ENCODE measurements around the gene TCF7L1.

TCF7L1 gene

GRCh38 chr2:85251070-85251616 is 118.0 kb downstream of the TCF7L1 start:
- no peak for DNase-seq (ENCODE audit: low read depth in 2 of 2)

GRCh38 chr2:85253890-85254289 is 120.7 kb downstream of the TCF7L1 start:
- DNase-seq (ENCODE audit: low read depth in 2 of 2): no peak

DNA sequence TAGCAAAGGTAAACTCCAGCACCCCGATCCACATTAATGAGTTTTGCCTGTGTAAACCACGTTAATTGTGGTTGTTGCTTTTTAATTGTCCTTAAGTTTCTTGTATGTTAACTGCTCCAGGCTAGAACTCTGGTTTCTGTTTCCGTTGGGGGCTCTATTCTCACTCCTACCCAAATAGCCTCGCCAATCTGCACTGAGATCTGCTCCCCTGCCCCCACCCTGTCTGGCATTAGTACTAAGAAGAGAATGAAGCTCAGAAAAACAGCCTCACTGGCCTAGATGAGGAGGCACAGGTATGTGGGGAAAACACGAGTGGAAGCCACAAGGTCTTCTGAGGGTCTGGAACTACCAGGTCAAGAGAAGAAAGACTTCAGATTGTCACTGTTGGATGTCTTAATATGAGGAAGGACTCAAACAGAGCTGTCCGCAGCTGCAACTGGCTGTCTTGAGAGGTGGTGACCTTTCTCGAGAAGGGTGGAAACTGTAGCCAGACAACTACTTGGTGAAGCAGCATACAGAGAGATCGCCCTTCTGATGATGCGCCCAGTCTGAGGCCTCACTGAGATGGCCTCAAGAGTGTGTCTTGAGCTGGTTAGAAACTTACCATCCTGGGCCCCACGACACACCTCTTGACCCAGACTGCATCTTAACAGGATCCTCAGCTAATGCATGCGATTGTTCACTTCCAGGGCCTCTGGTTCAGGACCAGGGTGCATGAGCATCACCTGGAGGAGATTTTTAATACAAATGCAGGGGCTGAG is 121.5 kb downstream of the TCF7L1 start:
- DNase-seq (ENCODE audit: low read depth in 2 of 2): no peak

DNA sequence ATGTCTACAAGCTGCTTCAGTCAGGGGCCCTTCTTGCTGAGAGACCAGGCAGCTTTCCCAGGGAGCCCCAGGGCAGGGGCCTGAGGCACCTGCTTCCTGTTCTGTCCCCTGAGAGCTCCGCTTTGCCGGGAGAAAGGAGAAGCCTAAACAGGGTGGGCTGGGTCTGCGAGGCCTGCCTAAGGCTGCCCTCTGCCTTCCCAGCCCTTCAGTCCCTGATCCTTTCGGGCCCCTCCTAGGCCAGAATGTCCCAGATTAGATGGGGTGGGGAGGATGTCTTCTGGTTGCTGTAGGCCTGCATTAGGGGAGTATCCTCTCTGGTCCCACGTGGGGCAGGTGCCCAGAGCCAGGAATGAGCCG is 122.2 kb downstream of the TCF7L1 start:
- no peak for DNase-seq (ENCODE audit: low read depth in 2 of 2)

- DNase-seq (ENCODE audit: low read depth in 2 of 2): no peak
Measured at GRCh38 chr2:85255813-85256594, 122.8 kb downstream of the TCF7L1 start.

- DNase-seq (ENCODE audit: low read depth in 2 of 2): no peak
Measured at GRCh38 chr2:85257359-85257969, 124.3 kb downstream of the TCF7L1 start.

GRCh38 chr2:85257970-85258605 is 124.9 kb downstream of the TCF7L1 start:
- DNase-seq (ENCODE audit: low read depth in 2 of 2): no peak

DNA sequence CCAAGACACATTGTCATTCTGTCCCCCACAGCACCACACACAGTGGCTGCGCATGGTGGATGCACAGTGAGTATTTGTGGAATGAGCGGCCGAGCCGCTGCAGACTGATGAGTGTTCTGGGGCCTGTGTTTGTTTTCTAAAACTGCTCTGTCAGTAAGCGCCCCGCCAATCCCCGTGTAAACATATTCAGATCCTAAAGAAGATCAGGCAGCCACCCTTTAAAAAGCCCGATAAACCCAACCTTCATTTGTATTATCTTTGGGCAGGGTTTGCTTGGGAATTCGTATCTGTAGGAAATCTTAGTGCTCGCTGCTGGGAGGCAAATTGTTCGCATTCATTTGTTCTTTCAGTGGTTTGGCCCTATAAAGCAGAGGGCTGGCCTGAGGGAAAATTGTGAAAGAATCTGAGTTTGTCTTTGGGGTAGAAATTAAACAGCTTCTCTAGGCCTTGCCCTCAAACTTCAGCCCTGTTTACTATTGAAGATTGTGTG is 126.0 kb downstream of the TCF7L1 start:
- DNase-seq (ENCODE audit: low read depth in 2 of 2): no peak

DNA sequence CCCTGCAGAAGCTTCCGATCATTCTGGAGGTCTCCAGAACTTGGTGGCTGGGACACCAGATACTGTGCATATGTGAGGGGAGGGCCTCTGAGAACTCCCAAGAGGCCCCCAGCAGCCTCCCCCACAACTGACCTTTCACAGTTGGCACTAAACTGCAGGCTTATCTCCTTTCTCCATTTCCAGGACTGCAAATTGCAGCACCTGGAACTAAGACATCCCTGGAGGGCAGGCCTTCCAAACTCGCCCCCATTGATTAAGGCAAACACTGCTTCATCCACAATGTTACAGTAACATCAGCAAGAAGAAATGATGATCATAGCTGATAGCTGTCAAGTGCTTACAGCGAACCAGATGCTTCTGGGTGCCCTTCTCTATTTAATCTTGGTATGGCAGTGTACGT is 126.7 kb downstream of the TCF7L1 start:
- DNase-seq (ENCODE audit: low read depth in 2 of 2): no peak

GRCh38 chr2:85263591-85263990 is 130.4 kb downstream of the TCF7L1 start:
- no peak for DNase-seq (ENCODE audit: low read depth in 2 of 2)

DNA sequence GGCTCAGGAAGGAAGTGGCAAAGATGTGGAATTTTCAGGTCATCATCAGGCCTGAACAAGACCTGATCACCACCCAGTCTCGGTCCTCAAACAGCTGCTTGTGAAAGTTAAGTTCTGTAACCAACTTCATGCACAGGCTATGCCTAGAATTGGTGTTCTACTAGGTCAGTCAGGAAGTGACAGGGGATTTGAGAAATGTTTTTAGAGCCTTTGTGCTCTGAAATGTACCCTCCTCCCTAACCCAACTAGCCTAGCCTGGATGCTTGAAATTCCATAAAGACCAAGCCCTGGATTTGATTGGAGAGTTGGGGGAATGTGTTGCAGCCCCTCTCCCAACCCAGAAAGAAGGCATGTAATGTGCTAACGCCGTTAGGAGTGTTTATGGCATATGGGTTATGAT is 131.3 kb downstream of the TCF7L1 start:
- no peak for DNase-seq (ENCODE audit: low read depth in 2 of 2)

- DNase-seq (ENCODE audit: low read depth in 2 of 2): no peak
Measured at GRCh38 chr2:85265304-85265703, 132.1 kb downstream of the TCF7L1 start.

GRCh38 chr2:85266146-85267041 is 133.2 kb downstream of the TCF7L1 start:
- DNase-seq (ENCODE audit: low read depth in 2 of 2): peak; percentile 68 to 72

GRCh38 chr2:85269959-85270358 is 136.8 kb downstream of the TCF7L1 start:
- no peak for DNase-seq (ENCODE audit: low read depth in 2 of 2)

DNA sequence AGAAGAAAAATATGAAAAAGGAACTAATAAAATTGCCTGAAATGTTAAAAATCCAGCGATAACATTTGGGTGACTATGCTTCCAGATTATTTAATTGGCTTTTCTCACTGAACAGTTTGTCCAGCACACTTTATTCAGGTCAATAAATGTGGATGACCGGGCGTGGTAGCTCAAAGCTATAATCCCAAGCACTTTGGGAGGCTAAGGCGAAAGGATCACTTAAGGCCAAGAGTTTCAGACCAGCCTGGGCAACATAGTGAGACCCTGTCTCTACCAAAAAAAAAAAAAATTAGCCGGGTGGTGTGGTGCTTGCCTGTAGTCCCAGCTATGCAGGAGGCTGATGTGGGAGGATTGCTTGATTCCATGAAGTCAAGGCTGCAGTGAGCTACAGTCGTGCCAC is 139.2 kb downstream of the TCF7L1 start:
- DNase-seq (ENCODE audit: low read depth in 2 of 2): no peak

DNA sequence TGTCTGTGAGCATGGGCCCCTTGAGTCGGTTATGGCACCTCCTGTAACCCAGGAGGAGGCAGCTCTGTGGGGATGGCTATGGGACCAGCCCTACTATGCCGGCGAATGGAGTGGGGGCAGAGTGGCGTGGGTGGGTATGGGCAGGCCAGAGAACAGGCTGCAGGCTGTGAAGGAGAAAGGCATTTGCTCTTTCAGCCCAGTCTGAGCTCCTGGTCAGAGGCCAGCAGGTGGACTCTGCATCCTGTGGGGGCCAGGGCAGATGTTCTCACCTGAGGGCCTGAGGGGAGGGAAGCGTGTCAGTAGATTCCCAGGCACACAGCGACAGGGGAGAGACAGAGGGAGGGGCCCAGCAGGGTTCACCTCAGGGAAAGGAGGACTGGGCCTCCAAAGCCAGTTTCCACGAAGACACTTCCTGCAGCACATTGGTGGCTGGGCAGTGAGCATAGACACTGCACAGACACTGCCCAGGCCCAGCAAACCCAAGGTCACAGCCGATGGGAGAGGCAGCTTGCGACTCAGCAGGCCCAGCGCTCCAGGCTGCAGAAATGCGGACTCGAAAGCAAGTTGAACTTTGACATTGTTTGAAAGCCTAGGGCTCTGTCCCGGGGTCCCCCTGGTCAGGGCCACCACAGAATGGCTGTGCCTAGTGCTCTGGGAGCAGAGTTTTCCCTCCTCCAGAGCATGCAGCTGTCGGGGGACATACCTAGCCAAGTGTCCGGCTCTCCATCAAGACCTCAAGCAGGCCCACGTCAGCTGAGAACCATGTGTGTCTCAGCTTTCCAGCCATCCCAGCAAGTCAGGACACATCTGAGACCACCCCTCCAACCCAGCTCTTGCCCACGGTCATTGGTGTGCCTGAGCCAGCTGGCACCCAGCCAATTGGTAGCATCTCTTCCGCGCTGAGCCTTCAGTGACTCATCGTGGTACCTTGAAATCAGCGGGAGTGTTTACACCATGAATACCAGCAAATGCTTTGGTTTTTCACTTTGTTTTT is 140.8 kb downstream of the TCF7L1 start:
- no peak for DNase-seq (ENCODE audit: low read depth in 2 of 2)

DNA sequence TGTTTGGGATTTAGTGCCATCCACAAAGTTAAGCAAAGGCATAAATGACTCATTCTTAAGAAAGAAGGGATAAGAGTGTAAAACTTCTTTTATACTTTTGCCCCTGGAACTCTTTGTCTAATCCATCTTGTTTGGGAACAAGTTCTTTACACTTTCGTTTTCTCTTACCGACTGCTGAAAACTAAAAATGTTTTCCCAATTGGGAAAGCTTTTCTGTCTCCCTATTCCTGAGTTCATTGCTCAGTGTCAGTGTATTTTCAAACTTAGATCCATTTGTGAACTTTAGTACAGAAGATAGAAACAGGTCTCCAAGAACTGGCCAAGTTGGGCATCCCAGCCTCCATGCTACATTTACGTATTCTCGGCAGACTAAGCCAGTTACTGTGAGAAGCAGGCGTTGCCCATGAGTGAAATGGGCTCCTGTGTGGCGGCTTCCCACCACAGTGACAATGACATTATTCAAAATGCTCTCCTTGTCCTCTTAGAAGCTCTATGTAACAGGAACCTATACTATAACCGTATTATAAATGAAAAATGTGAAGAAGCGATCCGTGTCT is 142.9 kb downstream of the TCF7L1 start:
- no peak for DNase-seq (ENCODE audit: low read depth in 2 of 2)

GRCh38 chr2:85276571-85277118 is 143.5 kb downstream of the TCF7L1 start:
- DNase-seq (ENCODE audit: low read depth in 2 of 2): no peak

All from stimulated activated CD8-positive, alpha-beta memory T cell treated with anti-CD3 and anti-CD28 coated beads, Interleukin-2, amount 100 ng/mL, for 48 hours (primary cell).